HEK293 (cell line): Measurements from ENCODE around the gene ZSCAN2.

ENCODE experiments used
- CTCF ChIP-seq: fragments of 450-650 bp; formaldehyde crosslinking; IDR thresholded peaks from 2 replicates; pipeline ENCODE4 v1.5.1; 2016; ENCODE audit warnings: missing biosample characterization, missing genetic modification characterization
- ZBTB11 ChIP-seq: fragments of 450-650 bp; formaldehyde crosslinking; conservative IDR thresholded peaks from 2 replicates; pipeline ENCODE4 v1.5.1; 2016; ENCODE audit warnings: low read depth, missing biosample characterization, missing genetic modification characterization
- ZBTB21 ChIP-seq: fragments of 450-650 bp; formaldehyde crosslinking; IDR thresholded peaks from 2 replicates; pipeline ENCODE4 v1.5.1; 2017; ENCODE audit warnings: missing biosample characterization, missing genetic modification characterization
- ZBTB8A ChIP-seq: fragments of 450-650 bp; formaldehyde crosslinking; IDR thresholded peaks from 2 replicates; pipeline ENCODE4 v1.5.1; 2016; ENCODE audit warnings: missing biosample characterization, missing genetic modification characterization
- ZNF510 ChIP-seq: fragments of 450-650 bp; formaldehyde crosslinking; IDR thresholded peaks from 2 replicates; pipeline ENCODE4 v1.5.1; 2018; ENCODE audit warnings: mild to moderate bottlenecking, missing genetic modification characterization, missing biosample characterization; ENCODE audit not compliant: insufficient replicate concordance

GRCh38 chr15:84611631-84612030 lies 10.8 kb downstream of the ZSCAN2 start:
- TF ChIP-seq CTCF (no peak), ZBTB21 (tag by site-specific recombination) (no peak), ZBTB8A (tag by site-specific recombination) (no peak), ZNF510 (no peak), ZBTB11 (tag by site-specific recombination) (no peak)
